ENCODE data around the gene PLXNA2.

DNA sequence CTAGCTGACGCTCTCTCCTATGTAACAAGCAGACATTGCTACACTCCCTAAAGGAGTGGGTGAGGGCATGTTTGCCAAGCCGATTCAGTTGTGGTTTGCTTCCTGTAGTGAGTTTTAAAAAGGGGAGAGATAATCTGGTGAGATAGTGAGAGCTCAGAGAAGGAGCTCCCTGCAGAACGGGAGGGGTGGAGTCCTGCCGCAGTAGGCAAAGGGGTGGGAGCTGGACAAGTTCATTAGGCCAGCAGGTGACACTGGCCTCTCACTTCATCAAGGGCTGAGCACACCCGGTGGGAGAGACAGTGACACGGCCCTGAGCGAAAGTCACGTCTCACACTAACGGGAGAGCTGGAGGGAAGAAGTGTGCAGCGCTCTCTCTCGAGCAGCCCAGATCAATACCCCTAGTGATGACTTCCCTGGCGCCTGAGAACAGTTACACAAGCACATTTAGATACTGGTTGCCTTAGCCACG is 189.2 kb downstream of the PLXNA2 start:
- no peak for TF ChIP-seq POLR2AphosphoS5 (IDR thresholded peaks at IDR 0.05)
- TF ChIP-seq, protein P1, sequence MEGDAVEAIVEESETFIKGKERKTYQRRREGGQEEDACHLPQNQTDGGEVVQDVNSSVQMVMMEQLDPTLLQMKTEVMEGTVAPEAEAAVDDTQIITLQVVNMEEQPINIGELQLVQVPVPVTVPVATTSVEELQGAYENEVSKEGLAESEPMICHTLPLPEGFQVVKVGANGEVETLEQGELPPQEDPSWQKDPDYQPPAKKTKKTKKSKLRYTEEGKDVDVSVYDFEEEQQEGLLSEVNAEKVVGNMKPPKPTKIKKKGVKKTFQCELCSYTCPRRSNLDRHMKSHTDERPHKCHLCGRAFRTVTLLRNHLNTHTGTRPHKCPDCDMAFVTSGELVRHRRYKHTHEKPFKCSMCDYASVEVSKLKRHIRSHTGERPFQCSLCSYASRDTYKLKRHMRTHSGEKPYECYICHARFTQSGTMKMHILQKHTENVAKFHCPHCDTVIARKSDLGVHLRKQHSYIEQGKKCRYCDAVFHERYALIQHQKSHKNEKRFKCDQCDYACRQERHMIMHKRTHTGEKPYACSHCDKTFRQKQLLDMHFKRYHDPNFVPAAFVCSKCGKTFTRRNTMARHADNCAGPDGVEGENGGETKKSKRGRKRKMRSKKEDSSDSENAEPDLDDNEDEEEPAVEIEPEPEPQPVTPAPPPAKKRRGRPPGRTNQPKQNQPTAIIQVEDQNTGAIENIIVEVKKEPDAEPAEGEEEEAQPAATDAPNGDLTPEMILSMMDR (IDR thresholded peaks at IDR 0.05), result no peak
